ENCODE measurements around the gene ABO. TPM values are rescaled to one million over a fixed set of nuclear protein-coding genes. Genes with fewer than 3 reads are reported as not detected.

Gene ABO
- total RNA-seq, 1 donor from 2014 or later: not detected

DNA sequence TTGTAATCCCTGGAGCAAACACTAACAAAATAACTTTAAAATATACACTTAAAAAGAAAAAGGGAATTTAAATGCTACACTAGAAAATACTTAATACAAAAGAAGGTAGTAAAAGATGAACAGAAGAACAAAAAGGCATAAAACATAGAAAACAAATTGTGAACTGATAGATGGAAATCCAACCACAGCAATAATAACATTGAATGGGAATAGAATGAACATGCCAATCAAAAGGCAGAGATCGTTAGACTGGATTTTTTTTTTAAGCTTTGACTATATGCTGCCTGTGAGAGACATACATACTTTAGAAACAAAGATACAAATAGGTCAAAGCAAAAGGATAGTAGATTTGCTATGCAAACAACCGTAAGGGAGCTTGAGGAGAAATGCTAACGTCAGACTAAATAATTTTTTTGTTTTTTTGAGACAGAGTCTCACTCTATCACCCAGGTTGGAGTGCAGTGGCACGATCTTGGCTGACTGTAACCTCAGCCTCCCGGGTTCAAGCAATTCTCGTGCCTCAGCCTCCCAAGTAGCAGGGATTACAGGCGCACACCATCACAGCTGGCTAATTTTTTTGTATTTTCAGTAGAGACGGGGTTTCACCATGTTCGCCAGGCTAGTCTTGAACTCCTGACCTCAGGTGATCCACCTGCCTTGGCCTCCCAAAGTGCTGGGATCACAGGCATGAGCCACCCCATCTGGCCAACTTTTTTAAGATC lies 6.5 kb downstream of the ABO start:
- Mint-ChIP-seq H3K27me3 (peaks cover 24% of the 10 kb centered on the region), H3K4me3 (no peak overlapping the region), H3K36me3 (ENCODE audit: low read depth) (no peaks in the 10 kb centered on the region), H3K4me1 (no peaks in the 10 kb centered on the region), H3K27ac (no peak overlapping the region), H3K9me3 (no peaks in the 10 kb centered on the region)
- DNase-seq: no peak
- intact Hi-C loops (cut with micrococcal nuclease): no loop called here
- ChIA-PET POLR2A (no interaction called here), CTCF (no interaction called here)
- ATAC-seq (ENCODE audit: low read depth): no peak
- TF ChIP-seq, protein P1, sequence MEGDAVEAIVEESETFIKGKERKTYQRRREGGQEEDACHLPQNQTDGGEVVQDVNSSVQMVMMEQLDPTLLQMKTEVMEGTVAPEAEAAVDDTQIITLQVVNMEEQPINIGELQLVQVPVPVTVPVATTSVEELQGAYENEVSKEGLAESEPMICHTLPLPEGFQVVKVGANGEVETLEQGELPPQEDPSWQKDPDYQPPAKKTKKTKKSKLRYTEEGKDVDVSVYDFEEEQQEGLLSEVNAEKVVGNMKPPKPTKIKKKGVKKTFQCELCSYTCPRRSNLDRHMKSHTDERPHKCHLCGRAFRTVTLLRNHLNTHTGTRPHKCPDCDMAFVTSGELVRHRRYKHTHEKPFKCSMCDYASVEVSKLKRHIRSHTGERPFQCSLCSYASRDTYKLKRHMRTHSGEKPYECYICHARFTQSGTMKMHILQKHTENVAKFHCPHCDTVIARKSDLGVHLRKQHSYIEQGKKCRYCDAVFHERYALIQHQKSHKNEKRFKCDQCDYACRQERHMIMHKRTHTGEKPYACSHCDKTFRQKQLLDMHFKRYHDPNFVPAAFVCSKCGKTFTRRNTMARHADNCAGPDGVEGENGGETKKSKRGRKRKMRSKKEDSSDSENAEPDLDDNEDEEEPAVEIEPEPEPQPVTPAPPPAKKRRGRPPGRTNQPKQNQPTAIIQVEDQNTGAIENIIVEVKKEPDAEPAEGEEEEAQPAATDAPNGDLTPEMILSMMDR (IDR thresholded peaks at IDR 0.05): no peak

DNA sequence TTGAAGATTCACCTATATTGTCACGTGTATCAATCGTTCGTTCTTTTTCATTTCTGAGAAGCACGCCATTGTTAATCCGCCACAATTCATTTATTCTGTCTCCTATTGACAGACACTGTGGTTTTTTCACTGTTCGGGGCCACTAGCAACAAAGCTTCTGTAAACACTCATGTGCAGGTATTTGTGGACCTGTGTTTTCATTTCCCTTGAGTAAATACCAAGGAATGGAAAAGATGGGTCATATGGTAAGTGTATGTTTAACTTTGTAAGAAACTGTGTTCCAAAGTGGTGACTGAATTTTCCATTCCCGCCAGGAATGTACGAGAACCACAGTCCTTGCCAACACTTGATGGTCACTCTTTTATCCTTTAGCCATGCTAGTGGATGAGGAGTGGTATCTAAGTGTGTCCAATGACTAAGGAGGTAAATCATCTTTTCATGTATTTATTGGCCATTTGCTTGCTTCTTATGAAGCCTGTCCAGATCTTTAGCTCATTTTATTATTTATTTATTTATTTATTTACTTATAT lies 10.7 kb downstream of the ABO start:
- Mint-ChIP-seq H3K4me1 (no peaks in the 10 kb centered on the region), H3K27me3 (peaks cover 5% of the 10 kb centered on the region), H3K9me3 (no peaks in the 10 kb centered on the region), H3K4me3 (no peak overlapping the region), H3K36me3 (ENCODE audit: low read depth) (no peaks in the 10 kb centered on the region), H3K27ac (no peak overlapping the region)
- CTCF ChIA-PET: no interaction called here
- TF ChIP-seq, protein P1 (IDR thresholded peaks at IDR 0.05): no peak
- POLR2A ChIA-PET: no interaction called here
- no peak for DNase-seq
- no peak for ATAC-seq (ENCODE audit: low read depth)
- intact Hi-C loops (cut with micrococcal nuclease): no loop called here

DNA sequence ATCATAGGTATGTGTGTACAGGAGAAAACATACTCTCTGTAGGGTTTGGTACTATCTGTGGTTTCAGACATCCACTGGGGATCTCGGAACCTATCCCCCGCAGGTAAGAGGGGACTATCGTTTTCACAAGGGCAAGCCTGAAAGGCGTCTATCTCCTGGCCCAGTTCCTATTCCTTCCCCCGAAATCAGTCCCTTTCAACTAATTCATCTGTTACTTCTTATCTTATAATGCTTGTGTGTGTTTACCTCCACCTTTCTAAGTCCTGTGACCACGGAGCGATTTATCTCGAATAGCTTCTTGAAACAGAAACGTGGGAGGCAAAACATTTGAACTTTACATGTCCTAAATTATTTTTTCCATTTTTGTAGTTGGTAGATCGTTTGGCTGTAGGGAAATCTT lies 11.4 kb downstream of the ABO start:
- no peak overlapping the region for H3K4me3 Mint-ChIP-seq
- no peak overlapping the region for H3K27ac Mint-ChIP-seq
- no peaks in the 10 kb centered on the region for H3K4me1 Mint-ChIP-seq
- peaks cover 8% of the 10 kb centered on the region for H3K27me3 Mint-ChIP-seq
- ChIA-PET POLR2A (no interaction called here), CTCF (no interaction called here)
- no peaks in the 10 kb centered on the region for H3K36me3 Mint-ChIP-seq (ENCODE audit: low read depth)
- intact Hi-C loops (cut with micrococcal nuclease): no loop called here
- TF ChIP-seq, protein P1 (IDR thresholded peaks at IDR 0.05): no peak
- ATAC-seq (ENCODE audit: low read depth) (no peak), DNase-seq (no peak)
- no peaks in the 10 kb centered on the region for H3K9me3 Mint-ChIP-seq

DNA sequence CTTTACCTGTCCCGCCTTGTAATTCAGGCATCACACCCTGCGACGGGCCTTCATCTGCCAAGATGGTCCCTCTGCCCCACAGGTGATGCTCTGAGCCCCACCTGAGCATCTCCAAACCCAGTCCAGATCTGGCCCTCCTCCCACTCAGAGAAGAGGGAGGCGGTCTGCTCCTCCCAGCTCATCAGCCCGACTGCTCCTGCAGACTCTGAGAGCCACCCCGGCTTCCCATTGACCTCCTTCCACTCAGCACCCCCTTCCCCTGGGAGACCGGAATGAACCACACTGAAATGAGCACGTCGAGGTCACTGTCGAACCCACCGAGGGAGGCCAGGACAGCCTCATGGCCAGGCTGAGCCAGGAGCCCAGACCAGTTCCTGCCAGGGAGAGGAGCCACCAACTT lies 12.8 kb downstream of the ABO start:
- DNase-seq (no peak), ATAC-seq (ENCODE audit: low read depth) (no peak)
- intact Hi-C loops (cut with micrococcal nuclease): no loop called here
- Mint-ChIP-seq H3K4me1 (no peaks in the 10 kb centered on the region), H3K27me3 (peaks cover 4% of the 10 kb centered on the region), H3K27ac (no peak overlapping the region), H3K36me3 (ENCODE audit: low read depth) (no peaks in the 10 kb centered on the region), H3K4me3 (no peak overlapping the region), H3K9me3 (no peaks in the 10 kb centered on the region)
- CTCF ChIA-PET: no interaction called here
- POLR2A ChIA-PET: no interaction called here
- TF ChIP-seq, protein P1 (IDR thresholded peaks at IDR 0.05): no peak

DNA sequence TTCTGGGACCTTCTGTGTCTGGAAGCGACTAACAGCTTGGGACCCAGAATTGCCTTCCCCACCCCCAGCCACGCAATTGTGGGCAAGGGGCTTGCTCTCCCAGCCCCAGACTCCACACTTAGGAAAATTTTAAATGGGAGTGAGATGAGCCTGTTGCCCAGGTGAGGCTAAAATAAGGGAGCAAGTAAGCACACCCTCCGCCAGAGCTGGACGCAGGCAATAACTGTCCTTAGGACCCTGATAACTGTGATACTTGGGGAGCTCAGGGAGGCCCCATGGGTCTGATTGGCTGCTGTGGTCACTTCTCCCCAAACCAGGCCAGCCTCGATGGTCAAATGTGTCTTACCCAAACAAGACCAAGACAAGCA lies 13.3 kb downstream of the ABO start:
- peaks cover 4% of the 10 kb centered on the region for H3K27me3 Mint-ChIP-seq
- ChIA-PET POLR2A (no interaction called here), CTCF (no interaction called here)
- no peak overlapping the region for H3K4me3 Mint-ChIP-seq
- intact Hi-C loops (cut with micrococcal nuclease): no loop called here
- ATAC-seq (ENCODE audit: low read depth) (no peak), DNase-seq (no peak)
- no peaks in the 10 kb centered on the region for H3K36me3 Mint-ChIP-seq (ENCODE audit: low read depth)
- H3K9me3 Mint-ChIP-seq: no peaks in the 10 kb centered on the region
- no peak overlapping the region for H3K27ac Mint-ChIP-seq
- H3K4me1 Mint-ChIP-seq: no peaks in the 10 kb centered on the region
- TF ChIP-seq, protein P1 (IDR thresholded peaks at IDR 0.05): no peak

Measured in activated B cell treated with CpG ODN at 0.5 μM for 24 hours (primary cell).